Measurements from ENCODE around the gene MMP24OS.
"Not testable (repeated sequence)": the region's sequence is repeated elsewhere in the genome, so short reads cannot be mapped to it uniquely, and the experiment has no call there.

MMP24OS gene

DNA sequence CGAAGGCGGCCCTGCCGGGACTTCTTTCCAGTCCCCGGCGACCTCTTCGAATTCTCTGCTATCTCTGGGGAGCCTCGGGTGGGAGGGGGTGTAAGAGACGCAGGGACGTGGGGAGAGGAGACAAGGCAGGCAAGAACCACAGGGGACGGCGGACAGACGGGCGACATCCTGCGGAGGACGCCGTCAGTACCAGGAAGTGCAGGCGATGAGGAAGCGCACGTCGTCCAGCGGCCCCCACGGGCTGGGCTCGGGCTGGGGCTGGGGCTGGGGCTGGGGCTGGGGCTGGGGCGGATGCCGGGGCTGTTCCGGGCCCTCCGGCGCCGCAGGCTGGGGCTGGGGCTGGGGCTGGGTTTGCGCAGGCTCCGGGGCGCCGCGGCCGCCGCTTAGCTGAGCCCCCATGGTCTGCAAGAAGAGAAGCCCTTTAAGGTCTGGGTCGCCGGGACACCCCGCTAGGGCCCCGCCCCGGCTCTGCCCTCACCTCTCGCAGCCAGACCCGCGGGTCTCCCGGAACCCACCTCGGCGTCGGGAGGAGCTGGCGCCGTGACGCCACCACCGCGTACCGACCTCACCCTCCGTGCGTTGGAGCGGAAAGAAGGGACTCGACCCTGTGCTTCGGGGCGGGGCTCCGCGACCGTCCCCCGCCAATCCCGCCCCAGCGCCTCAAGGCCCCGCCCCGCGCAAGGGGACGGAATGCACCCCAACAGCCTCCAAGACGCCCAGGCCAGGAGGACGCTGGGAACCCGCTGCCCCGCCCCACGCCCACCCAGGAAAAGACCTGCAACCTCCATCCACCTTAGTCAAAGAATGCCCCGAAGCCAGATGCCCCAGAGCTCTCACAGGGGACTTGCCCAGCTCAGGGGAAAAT lies at the start of gene MMP24OS:
Gene MMP24OS (minus strand): TSS at position 592 of the 865 bp plus-strand sequence. CDS start 193 bp downstream, at position 399.
- DNase-seq (ENCODE audit: low read depth) = peak; percentile 75

DNA sequence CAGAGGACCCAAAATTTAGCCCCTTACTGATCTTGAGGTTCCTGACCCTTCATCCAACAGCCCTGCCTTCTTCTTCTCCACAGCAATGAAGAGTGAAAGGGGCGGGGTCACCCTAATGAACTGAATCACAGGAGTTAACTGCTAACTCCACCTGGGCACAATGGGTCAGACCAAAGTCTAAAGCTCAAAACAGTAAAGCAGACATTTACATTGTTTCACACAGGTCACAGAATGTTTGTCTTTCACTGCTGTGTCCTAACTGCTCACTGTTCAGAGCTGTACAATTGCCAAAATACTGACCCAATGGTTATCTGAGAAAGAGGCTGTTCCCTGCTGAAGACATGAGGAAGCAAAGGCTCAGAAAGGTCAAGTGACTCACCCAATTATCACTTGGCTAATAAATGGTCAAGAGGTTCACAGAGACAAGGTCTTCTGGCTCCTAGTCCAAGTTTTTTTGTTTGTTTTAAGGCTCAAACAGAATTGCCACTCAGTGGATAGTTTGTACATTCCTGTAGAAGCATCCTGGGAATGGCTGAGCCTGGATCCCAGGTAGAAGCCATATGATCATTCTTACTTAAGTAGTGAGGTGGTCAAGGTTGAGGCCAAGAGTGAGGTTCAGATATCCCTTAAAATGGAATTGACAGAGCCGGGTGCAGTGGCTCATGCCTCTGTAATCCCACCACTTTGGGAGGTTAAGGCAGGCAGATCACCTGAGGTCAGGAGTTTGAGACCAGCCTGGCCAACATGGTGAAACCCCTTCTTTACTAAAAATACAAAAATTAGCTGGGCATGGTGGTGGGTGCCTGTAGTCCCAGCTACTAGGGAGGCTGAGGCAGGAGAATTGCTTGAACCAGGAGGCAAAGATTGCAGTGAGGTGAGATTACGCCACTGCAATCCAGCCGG lies 49.4 kb upstream of the MMP24OS start:
- no peak for DNase-seq (ENCODE audit: low read depth)

DNA sequence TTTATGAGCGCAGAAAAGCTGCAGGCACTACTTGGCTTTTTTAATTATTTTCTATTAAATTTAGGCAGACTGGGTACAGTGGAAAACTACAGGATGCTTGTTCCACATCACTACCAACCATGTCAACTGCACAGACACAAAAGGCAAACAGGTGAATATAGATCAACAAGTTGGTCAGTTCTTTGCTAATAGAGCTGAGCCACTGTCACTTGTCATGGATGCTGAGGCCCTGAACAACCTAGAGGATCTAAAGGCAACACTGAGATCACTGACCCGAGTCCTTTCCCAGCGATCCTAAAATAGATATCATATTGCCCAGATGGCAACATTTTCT lies 48.8 kb upstream of the MMP24OS start:
- DNase-seq (ENCODE audit: low read depth) = no peak

DNA sequence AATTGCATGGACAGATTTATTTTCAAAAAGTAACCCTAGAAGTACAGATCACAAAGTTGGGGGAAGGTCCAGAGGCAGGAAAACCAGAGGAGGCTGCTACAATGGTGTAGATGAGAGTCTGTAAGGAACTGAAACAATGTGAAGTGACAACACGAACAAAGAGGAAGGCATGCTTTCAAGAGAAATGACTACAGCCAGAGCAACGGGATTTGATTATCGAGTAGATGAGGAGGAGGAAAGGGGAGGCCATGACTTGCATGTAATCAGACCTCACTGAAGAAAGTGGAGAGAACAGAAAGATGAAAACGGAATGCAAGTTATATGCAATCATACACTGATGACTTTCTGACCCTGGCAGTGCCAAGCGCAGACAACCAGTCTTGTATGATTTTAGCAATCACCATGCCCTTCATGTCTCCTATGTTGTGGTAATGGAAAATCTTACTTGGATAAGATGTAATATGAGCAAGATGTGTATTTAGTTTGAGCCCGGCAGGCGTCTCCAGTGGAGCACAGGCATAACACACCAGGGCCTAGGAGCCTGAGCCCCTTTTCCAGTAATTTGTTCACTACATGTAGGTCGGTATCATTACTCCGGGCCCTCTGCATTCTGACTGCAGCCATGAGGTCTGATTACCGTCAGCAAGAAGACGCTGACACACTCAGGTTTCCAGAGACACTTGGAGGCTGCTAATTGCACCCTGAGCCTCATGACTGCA lies 48.3 kb upstream of the MMP24OS start:
- no peak for DNase-seq (ENCODE audit: low read depth)

DNA sequence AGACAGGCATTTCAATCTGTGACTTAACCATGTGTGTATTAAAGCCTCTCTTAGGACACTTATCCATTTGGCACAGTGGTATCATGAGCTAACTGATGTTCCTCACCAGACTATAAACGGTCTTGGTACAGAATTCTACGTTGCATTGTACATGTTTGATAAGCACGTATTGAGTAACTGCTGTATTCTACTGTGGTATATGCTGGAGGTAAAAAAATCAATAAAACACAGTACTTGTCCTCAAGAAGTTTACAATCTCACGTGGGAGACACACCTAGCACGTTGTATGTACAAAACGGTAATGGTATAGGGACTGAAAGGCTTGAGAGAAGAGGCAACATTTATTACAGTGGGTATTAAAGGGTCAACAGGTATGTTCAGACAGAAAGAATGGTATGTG lies 47.5 kb upstream of the MMP24OS start:
- DNase-seq (ENCODE audit: low read depth) = no peak

DNA sequence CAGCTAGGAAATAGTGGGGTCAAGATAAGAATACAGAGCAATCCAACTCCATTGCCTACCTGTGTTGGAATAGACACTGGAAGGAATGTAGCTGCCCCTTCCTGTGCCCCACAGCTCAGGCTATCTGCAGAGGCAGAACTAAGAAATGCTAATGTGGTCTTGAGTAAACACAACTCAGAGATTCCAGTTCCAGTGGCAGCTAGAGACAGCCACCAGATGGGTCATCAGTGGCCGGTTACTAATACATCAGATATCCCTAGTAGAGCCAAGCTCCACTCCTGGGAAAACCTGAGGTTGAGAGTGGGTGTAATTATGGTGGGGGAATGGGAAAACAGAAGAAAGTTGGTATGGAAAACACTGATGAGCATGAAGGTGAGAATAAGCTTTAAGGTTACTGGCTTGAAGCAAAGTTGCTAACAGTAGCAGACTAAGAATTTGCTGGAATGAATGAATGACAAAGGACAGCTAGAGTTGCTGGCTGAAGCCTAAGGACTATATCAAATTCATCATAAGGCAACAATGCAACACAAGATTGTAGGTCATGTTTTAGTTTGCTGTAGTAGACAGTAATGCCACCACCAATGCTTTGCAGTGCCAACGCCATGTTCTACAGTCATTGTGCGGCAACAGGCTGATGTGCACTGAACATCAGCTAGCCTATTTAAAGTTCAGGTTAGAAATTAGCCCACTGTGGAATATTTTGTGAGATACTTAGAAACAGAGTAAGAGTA lies 42.6 kb upstream of the MMP24OS start:
- DNase-seq (ENCODE audit: low read depth) = peak; percentile 61

DNA sequence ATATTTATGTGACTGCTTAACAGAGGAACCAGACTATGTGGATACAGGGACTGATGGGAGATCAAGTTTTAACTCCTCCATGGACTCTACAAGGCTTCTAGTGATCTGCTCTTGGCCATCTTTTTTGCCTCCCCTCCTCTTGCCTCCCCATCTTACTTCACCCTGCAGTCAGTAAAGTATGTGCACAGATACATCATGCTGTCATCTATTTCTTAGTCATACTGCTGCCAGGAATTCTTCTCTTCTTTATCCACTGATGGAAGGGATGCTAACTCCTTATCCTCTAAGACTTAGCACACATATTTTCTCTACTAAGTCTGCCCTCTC lies 41.9 kb upstream of the MMP24OS start:
- no peak for DNase-seq (ENCODE audit: low read depth)

DNA sequence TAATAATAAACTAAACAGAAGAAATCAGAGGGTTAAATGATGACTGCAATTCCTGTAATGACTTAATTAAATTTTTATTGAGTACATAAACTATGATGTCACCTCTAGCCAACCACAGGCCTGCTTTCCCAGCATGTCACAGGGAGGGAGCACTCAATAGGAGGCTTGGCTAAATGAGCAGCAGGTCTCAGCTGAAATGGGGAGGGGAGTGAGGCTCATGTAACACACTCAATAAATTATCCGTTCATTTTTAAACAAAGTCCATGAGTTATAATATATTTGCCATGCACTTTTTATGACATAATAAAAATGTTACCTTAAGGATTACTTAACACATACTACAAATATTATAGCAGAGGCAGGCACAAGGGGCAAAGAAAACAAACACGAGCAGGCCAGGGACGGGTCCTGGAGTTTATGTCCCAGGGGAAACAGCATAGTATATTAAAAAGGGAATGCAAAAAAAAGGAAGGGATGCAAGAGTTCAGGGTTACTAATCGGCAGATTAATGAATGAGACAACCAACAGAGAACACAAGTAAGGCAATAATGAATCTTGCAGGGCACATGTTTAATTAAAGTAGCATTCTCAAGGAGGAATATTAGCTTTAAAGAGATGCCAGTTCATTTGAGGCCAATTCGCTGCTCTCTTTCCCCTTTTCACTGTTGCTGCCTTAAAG lies 41.4 kb upstream of the MMP24OS start:
- DNase-seq (ENCODE audit: low read depth) = no peak

DNA sequence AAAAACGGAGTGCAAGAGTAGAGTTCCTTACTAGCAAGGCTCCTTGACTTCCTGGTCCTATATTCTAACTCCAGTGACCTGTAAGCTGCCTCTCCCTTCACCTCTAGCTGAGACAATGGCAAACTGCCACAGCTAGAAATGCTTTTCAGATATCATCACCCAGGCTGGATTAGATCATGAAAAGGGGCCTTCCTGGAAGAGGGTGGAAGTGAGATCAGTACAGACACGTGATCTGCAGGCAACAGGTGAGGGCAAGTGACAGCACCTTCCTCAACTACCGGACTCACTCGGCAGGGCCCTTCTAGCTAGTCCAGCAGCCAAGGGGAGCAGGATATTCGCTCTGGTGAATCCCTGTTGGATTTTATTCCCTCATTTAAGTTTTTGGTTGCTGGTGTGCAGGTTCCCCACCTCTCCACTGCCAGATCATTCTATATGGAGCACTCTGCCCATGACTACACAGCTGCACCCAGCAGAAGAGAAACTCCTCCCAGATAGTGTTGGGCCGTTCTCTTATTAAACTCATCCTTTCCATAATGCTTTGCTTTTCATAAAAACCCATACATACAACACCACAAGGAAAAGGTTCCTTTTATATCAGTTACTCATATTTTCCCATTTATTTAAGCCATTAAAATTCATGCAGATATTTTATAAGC lies 40.7 kb upstream of the MMP24OS start:
- DNase-seq (ENCODE audit: low read depth) = no peak

DNA sequence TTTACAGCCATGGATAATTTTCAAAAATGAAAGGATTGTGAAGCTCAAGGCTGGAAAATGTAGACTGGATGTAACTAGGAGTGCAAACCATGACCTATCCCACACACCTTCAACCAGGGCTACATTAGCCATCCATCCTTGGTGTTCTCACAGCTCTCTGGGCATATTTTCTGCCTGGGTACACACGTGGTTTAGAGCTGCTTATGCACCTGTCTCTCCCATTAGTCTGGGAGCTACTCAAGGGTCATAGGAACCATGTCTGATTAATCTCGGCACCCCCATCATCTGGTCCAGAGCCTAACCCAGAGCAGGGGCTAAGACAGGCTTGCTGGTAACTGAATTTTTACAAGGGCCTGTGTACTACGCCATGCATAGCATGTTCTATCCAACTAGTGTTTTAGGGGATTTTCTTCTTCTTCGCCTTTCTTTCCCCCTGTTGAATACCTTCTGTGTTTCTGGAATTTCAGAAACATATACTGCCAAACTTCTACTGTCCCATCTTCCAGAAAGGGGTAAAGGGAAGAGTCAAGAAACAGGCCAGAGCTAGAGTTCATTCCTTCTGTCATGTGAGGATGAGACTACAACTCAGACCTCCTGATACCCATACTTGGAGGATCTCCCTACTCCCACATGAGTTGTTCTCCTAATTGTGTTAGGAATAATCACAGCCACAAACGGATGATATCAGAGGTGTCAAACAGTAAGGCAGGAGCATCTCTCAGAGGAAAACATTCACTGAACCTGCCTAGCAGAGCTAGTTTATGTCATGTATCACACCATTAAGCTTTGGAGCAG lies 39.7 kb upstream of the MMP24OS start:
- no peak for DNase-seq (ENCODE audit: low read depth)

DNA sequence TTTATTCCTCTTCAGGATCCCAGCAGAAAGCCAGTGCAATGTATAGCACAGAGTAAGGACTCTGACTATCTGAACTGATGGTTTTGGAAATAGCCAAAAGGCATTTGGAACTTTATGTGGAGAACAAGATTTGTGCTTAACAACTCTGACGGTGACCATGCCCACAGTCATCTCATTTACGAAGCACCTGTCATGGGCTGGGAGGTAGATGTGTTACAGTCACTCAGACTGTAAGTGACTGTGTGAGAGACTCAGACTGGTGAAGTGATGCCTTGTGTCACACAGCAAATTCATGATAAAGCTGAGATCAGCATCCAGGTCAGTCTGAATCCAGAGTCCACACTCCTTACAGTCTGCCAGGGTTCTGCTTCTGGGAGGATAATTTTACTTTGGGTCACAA lies 38.2 kb upstream of the MMP24OS start:
- DNase-seq (ENCODE audit: low read depth) = no peak

DNA sequence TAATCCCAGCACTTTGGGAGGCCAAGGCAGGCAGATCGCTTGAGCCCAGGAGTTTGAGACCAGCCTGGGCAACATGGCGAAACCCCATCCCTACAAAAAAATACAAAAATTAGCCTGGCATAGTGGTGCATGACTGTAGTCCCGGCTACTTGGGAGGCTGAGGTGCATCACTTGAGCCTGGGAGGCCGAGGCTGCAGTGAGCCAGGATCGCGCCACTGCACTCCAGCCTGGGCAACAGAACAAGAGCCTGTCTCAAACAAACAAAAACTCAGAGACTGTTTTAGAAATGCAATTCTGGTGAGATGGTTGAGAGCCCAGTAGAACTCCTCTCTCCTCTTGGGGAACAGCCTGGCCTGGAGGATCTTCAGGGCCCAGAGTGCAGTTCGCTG lies 37.7 kb upstream of the MMP24OS start:
- not testable (repeated sequence) for DNase-seq (ENCODE audit: low read depth)

DNA sequence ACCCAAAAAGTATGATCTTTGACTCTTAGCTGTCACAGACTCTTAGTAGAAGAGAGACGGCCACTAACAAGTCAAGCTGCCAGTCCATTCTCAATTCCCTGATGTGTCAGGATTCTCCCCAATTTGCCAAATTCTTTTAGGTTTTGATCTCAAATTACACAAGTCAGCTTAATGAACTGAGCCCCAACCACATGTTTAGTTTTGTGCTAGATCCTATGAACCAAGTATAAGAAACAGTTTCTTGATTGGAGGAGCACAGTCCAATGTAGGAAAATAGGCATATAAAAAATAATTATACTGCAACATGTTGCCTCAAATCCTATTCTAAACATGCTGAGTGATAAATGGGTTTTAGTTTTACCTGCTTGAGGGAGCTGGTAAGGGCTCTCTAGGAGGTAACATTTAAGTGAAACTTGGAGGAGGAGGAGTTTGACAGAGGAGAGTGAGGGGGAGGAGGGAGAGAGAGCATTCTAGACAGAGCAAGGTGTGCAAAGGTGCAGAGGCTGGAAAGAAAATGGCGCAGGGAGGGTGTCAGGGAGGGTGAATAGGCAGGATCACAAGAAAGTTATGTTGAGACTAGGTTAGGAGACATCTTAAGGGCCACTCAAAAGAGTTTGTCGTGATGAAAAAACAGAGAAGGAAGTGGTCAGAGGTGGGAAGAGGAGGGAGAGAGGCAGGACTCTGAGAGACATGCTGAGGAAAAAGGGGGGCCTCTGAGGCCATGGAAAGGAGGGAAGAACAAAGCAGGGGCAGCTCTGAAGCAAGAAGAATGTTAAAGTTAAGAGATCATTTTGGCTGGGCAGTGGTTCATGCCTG lies 37.1 kb upstream of the MMP24OS start:
- DNase-seq (ENCODE audit: low read depth) = peak; percentile 62

DNA sequence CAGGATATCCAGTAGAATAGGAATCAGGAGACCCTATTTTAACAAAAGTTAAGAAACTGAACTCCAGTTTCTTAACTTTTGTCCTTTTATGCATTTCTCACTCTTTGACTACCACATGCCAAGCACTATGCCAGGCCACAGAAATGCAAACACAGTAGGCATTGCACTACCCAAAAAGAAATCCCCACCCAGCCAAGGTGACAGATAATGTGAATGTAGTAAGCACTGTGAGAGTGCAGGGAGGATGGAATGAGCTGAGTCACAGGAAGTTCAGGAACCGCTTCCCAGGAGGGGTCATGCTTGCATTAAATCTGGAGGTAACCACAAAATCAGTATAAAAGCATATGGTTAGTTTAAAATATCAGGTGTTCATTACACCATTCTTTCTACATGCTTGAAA lies 34.4 kb upstream of the MMP24OS start:
- DNase-seq (ENCODE audit: low read depth) = peak; percentile 49

DNA sequence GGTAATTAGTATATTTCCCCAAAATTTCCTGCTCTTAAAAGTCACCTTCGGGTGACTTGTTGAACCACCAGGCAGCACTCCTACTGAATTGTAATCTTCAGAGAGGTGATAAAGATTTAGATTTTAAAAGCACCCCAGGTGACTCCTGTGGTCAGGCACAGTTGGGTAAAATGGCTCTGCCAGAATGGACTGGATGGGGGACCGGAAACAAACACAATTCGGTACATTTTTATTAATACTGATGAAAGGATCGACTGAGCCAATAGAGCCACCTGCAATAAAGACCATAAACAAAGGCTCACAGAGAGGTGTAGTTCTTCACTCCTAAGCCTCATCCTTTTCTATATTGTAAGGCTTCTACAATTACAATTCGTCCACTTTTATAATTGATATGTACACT lies 33.9 kb upstream of the MMP24OS start:
- DNase-seq (ENCODE audit: low read depth) = no peak

DNA sequence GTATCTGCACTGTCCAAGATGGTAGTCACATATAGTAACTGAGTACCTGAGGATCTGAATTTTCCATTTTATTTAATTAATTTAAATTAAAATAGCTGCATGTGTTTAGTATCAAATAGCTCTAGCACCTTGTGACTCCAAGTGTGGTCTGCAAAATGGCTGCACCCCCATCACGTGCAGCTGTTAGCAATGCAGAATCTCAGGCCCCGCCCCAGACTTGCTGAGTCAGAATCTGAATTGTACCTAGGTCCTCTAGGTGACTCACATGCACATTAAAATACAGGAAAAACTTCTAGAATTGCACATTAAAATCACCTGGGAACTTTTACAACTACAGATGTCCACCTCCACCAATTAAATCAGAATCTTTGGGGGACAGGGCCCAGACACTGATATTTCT lies 33.5 kb upstream of the MMP24OS start:
- no peak for DNase-seq (ENCODE audit: low read depth)

DNA sequence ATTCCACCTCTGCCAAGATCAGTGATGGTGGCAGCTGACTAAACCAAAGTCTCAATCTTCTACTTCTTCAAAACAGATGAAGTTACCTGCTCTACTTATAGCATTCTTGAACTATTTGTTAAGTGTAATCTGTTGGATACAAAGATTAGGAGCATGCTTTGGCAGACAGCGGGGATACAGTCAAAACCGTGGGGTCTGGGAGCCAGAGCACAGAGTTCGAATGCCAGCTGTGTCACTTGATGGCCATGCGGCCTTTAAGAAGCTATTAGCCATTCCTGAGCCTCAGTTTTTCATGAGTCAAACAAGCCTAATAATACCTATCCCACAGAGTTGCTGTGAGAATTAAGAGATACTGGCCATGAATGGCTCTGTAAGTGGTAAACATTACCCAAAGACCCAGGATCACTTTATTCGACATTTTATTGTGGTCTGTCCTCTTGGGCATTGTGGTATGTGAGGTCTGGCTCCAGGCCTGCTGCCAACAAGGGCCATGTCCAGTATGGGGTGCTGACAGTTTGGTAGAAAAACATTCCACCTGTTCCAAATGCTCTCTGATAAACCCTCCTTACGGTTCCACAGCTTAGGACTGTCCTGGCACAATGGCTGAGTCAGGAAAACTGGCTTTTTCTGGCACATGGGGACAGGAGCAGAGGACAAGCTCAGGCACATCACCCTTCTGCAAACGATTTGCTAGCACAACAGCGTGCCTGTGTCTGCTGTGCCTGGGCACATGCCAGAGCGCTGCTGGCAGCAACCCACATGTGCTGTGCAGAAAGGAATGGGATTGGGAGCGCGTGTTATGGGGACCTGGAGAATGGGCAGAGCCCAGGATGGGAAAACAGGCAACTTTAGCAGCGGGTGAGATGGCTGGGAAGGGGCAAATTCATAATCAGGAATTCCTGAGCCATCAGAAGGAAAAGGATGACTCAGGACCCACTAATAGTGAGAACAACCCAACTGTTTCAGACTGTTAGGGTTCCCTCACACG lies 30.0 kb upstream of the MMP24OS start:
- peak; percentile 86 for DNase-seq (ENCODE audit: low read depth)
